Effector memory CD4-positive, alpha-beta T cell (primary cell): ENCODE results near the gene FNDC3A.

Experiments used
- DNase-seq, 3 donors: peaks; one replicate each; pipeline ENCODE4 v3.0.0-alpha.2; 2020
- H3K27ac ChIP-seq: 2 replicates; pipeline ENCODE4 v1.7.0; 2013; ENCODE audit warnings: mild to moderate bottlenecking, low read length, moderate library complexity; ENCODE audit not compliant: insufficient read depth, poor library complexity, severe bottlenecking
- H3K27me3 ChIP-seq: replicated peaks from 2 replicates; pipeline ENCODE4 v1.7.0; 2013; ENCODE audit warnings: mild to moderate bottlenecking, low read length; ENCODE audit not compliant: insufficient read depth, control insufficient read depth, poor library complexity, severe bottlenecking
- H3K36me3 ChIP-seq: 2 replicates; pipeline ENCODE4 v1.7.0; 2013; ENCODE audit warnings: mild to moderate bottlenecking, low read length, moderate library complexity; ENCODE audit not compliant: control insufficient read depth, insufficient read depth
- H3K4me1 ChIP-seq: 2 replicates; pipeline ENCODE4 v1.7.0; 2013; ENCODE audit warnings: low read length, mild to moderate bottlenecking; ENCODE audit not compliant: control insufficient read depth, insufficient read depth, poor library complexity, severe bottlenecking
- H3K4me3 ChIP-seq: 2 replicates; pipeline ENCODE4 v1.7.0; 2013; ENCODE audit warnings: low read length, low read depth, mild to moderate bottlenecking; ENCODE audit not compliant: insufficient read depth, poor library complexity, severe bottlenecking
- H3K9me3 ChIP-seq: 2 replicates; pipeline ENCODE4 v1.7.0; 2013; ENCODE audit warnings: mild to moderate bottlenecking, low read length, moderate library complexity; ENCODE audit not compliant: control insufficient read depth

FNDC3A gene

DNA sequence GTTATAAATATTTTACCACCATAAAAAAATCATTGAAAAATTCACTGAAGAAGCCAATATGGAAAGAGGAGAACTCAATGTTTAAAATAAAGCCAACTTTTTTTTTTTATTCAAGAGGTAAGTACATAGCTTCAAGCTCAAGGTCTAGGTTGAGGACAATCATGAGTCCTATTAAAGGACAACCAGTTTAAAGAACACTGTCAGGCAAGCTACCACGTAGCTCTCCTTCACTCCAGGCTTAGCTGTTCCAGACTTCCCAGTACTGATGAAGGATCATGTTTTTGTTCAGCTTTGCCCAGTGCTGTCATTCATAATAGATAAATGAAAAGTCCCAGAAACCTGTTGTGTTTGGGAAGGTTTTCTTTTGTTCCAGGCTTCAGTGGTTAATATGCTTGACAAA, 234.4 kb downstream of the FNDC3A start:
- H3K9me3 ChIP-seq: no peaks in the 10 kb centered on the region
- peaks cover 5% of the 10 kb centered on the region for H3K4me1 ChIP-seq
- H3K27ac ChIP-seq: no peak overlapping the region
- no peak overlapping the region for H3K4me3 ChIP-seq
- DNase-seq: no peak
- H3K27me3 ChIP-seq: no peaks in the 10 kb centered on the region
- H3K36me3 ChIP-seq: peaks cover 19% of the 10 kb centered on the region

- no peak for DNase-seq
- H3K27me3 ChIP-seq: no peaks in the 10 kb centered on the region
- peaks cover 5% of the 10 kb centered on the region for H3K4me1 ChIP-seq
- H3K9me3 ChIP-seq: no peaks in the 10 kb centered on the region
- H3K4me3 ChIP-seq: no peak overlapping the region
- peaks cover 13% of the 10 kb centered on the region for H3K36me3 ChIP-seq
- H3K27ac ChIP-seq: no peak overlapping the region
These were observed 235.0 kb downstream of the FNDC3A start for GRCh38 chr13:49210669-49211068.

DNA sequence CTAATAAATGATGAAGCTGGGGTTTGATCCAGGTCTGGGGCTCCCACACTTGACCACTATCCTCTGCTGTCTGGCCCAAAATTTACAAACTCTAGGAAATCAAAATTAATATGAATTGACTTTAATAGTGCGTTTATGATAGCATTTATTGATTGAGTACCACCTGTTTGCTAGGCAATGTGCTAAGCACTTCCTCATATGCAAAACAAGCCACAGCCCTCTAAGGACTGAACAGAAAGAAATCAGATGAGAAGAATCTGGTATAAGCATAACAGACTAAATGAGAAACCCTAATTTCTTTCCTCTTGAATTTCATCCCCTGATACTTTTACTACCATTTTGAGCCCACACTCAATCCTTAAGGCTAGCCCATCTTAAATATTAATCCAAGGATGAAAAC, 237.8 kb downstream of the FNDC3A start:
- no peak for DNase-seq
- H3K9me3 ChIP-seq: no peaks in the 10 kb centered on the region
- no peak overlapping the region for H3K27ac ChIP-seq
- no peak overlapping the region for H3K4me3 ChIP-seq
- peaks cover under 1% of the 10 kb centered on the region for H3K36me3 ChIP-seq
- H3K27me3 ChIP-seq: no peaks in the 10 kb centered on the region
- peaks cover 5% of the 10 kb centered on the region for H3K4me1 ChIP-seq

GRCh38 chr13:49213997-49214916, 238.5 kb downstream of the FNDC3A start:
- no peak for DNase-seq
- Histone ChIP-seq H3K9me3 (no peaks in the 10 kb centered on the region), H3K27me3 (peaks cover 4% of the 10 kb centered on the region), H3K4me3 (no peak overlapping the region), H3K36me3 (no peaks in the 10 kb centered on the region), H3K27ac (no peak overlapping the region), H3K4me1 (peaks cover 5% of the 10 kb centered on the region)

- Histone ChIP-seq H3K9me3 (no peaks in the 10 kb centered on the region), H3K4me3 (no peak overlapping the region), H3K27me3 (peaks cover 11% of the 10 kb centered on the region), H3K4me1 (peaks cover 5% of the 10 kb centered on the region), H3K27ac (no peak overlapping the region), H3K36me3 (no peaks in the 10 kb centered on the region)
- DNase-seq: peak in 1 of 3 donors; percentile 9
These were observed 239.2 kb downstream of the FNDC3A start for GRCh38 chr13:49214917-49215376.

- Histone ChIP-seq H3K36me3 (no peaks in the 10 kb centered on the region), H3K27me3 (peaks cover 21% of the 10 kb centered on the region), H3K27ac (no peak overlapping the region), H3K4me1 (peaks cover 9% of the 10 kb centered on the region), H3K9me3 (no peaks in the 10 kb centered on the region), H3K4me3 (no peak overlapping the region)
- DNase-seq: no peak
These were observed 240.6 kb downstream of the FNDC3A start for GRCh38 chr13:49216334-49216733.

- H3K9me3 ChIP-seq: no peaks in the 10 kb centered on the region
- H3K4me1 ChIP-seq: peaks cover 9% of the 10 kb centered on the region
- no peak for DNase-seq
- peaks cover 25% of the 10 kb centered on the region for H3K27me3 ChIP-seq
- no peak overlapping the region for H3K4me3 ChIP-seq
- H3K27ac ChIP-seq: no peak overlapping the region
- H3K36me3 ChIP-seq: no peaks in the 10 kb centered on the region
These were observed 242.3 kb downstream of the FNDC3A start for GRCh38 chr13:49217962-49218492.

DNA sequence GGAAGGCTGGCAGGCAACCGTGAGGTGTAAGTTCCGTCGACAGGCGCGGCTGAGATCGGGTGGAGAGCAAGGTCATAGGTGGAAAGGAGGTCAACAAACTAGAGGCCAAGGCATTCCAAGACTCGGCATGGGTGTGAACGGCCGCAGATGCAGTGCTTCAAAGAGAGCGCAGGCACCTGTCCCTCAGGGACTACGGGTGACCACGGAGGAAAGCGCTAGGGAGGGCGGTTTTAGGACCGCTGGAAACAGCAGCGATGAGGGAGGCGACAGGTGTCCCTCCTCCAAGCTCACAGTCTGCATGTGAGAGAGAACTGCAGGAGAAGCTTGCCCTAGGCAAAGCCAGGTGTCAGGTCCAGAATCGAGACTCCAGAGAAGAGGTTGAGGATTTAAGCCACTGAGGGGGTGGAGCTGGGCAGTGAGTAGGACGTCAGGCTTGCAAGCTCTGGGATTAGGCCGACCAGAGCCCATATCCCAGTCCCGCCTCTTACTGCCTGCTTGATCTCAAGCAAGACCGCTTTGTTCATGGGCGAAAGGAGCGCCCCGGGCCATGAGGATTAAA, 242.9 kb downstream of the FNDC3A start:
- H3K4me1 ChIP-seq: peaks cover 9% of the 10 kb centered on the region
- H3K36me3 ChIP-seq: no peaks in the 10 kb centered on the region
- H3K27me3 ChIP-seq: peaks cover 25% of the 10 kb centered on the region
- H3K4me3 ChIP-seq: no peak overlapping the region
- no peaks in the 10 kb centered on the region for H3K9me3 ChIP-seq
- no peak overlapping the region for H3K27ac ChIP-seq
- DNase-seq: no peak

- H3K27ac ChIP-seq: no peak overlapping the region
- peaks cover 25% of the 10 kb centered on the region for H3K27me3 ChIP-seq
- no peak for DNase-seq
- peak overlapping the region; percentile 29 for H3K4me3 ChIP-seq
- no peaks in the 10 kb centered on the region for H3K36me3 ChIP-seq
- H3K4me1 ChIP-seq: peaks cover 8% of the 10 kb centered on the region
- H3K9me3 ChIP-seq: no peaks in the 10 kb centered on the region
These were observed 243.9 kb downstream of the FNDC3A start for GRCh38 chr13:49219647-49220035.
